ENCODE data around the gene UHRF1. TPM values are rescaled to one million over a fixed set of nuclear protein-coding genes. Genes with fewer than 3 reads are reported as not detected.

UHRF1 gene
- total and polyA plus RNA-seq, 2 of the 13 experiments (the other 11 are each of a cell fraction or from before 2014, with no cell fraction given) = 6.8 to 78.4 TPM

GRCh38 chr19:4909897-4910593 lies 744 bp downstream of the UHRF1 start (continued):
- TF ChIP-seq, protein P1, sequence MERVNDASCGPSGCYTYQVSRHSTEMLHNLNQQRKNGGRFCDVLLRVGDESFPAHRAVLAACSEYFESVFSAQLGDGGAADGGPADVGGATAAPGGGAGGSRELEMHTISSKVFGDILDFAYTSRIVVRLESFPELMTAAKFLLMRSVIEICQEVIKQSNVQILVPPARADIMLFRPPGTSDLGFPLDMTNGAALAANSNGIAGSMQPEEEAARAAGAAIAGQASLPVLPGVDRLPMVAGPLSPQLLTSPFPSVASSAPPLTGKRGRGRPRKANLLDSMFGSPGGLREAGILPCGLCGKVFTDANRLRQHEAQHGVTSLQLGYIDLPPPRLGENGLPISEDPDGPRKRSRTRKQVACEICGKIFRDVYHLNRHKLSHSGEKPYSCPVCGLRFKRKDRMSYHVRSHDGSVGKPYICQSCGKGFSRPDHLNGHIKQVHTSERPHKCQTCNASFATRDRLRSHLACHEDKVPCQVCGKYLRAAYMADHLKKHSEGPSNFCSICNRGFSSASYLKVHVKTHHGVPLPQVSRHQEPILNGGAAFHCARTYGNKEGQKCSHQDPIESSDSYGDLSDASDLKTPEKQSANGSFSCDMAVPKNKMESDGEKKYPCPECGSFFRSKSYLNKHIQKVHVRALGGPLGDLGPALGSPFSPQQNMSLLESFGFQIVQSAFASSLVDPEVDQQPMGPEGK (CRISPR knock-in tag; IDR thresholded peaks at IDR 0.05) = peak; percentile 53; the same call in 1 of the 2 replicates
- TF ChIP-seq HOXA7 (CRISPR knock-in tag; IDR thresholded peaks at IDR 0.05) (no peak), SP1 (IDR thresholded peaks at IDR 0.05) (no peak), SP1 (CRISPR knock-in tag; IDR thresholded peaks at IDR 0.05) (peak; percentile 90), MBNL3 (CRISPR knock-in tag; conservative IDR thresholded peaks at IDR 0.05) (no peak), IRF9 (CRISPR knock-in tag; IDR thresholded peaks at IDR 0.05; ENCODE audit: borderline replicate concordance) (no peak), SP5 (CRISPR knock-in tag; IDR thresholded peaks at IDR 0.05; ENCODE audit: borderline replicate concordance, low read depth) (peak; percentile 85), ZNF576 (CRISPR knock-in tag; IDR thresholded peaks at IDR 0.05) (no peak), HNRNPK (IDR thresholded peaks at IDR 0.05; ENCODE audit: low read depth, low read length, poor library complexity, severe bottlenecking) (peak; percentile 10)
